ENCODE results near the gene LRP11.

Gene LRP11

GRCh38 chr6:149881860-149882259, 17.7 kb upstream of the LRP11 start:
- no peaks in the 10 kb centered on the region for H3K9me2 ChIP-seq (ENCODE audit: low read depth, low read length)

GRCh38 chr6:149881066-149881766, 17.1 kb upstream of the LRP11 start:
- H2AFZ ChIP-seq (ENCODE audit: low read length): no peak overlapping the region
- no peak overlapping the region for H3K9ac ChIP-seq (ENCODE audit: low read length)
- no peak overlapping the region for H3K4me3 ChIP-seq (ENCODE audit: low read depth, low read length, poor library complexity, severe bottlenecking)
- H4K20me1 ChIP-seq (ENCODE audit: insufficient read depth, low read length): no peaks in the 10 kb centered on the region
- H3K36me3 ChIP-seq (ENCODE audit: insufficient read depth, low read length): no peaks in the 10 kb centered on the region
- H3K79me2 ChIP-seq (ENCODE audit: insufficient read depth, low read length): no peaks in the 10 kb centered on the region
- H3F3A ChIP-seq (ENCODE audit: insufficient read depth, low read length): no peaks in the 10 kb centered on the region
- H3K9me3 ChIP-seq (ENCODE audit: low read length): no peaks in the 10 kb centered on the region
- H3K27ac ChIP-seq (ENCODE audit: low read depth, low read length, poor library complexity, severe bottlenecking): no peak overlapping the region
- H3K4me1 ChIP-seq (ENCODE audit: insufficient read depth, low read length, severe bottlenecking): no peaks in the 10 kb centered on the region
- no peak for TF ChIP-seq EZH2 (IDR thresholded peaks at IDR 0.05; ENCODE audit: borderline replicate concordance, low read length)
- no peak for TF ChIP-seq CTCF (IDR thresholded peaks at IDR 0.05; ENCODE audit: low read length)
- no peaks in the 10 kb centered on the region for H3K9me2 ChIP-seq (ENCODE audit: low read depth, low read length)
- peaks cover 4% of the 10 kb centered on the region; the same call in 1 of the 2 replicates for H3K27me3 ChIP-seq (ENCODE audit: insufficient read depth, low read length)
- no peak overlapping the region for H3K4me2 ChIP-seq (ENCODE audit: low read length)

More at GRCh38 chr6:149881860-149882259, 17.7 kb upstream of the LRP11 start:
- H4K20me1 ChIP-seq (ENCODE audit: insufficient read depth, low read length): no peaks in the 10 kb centered on the region
- no peaks in the 10 kb centered on the region for H3K4me1 ChIP-seq (ENCODE audit: insufficient read depth, low read length, severe bottlenecking)
- no peaks in the 10 kb centered on the region for H3F3A ChIP-seq (ENCODE audit: insufficient read depth, low read length)
- H3K79me2 ChIP-seq (ENCODE audit: insufficient read depth, low read length): no peaks in the 10 kb centered on the region
- TF ChIP-seq CTCF (IDR thresholded peaks at IDR 0.05; ENCODE audit: low read length) (no peak), EZH2 (IDR thresholded peaks at IDR 0.05; ENCODE audit: borderline replicate concordance, low read length) (no peak)
- H3K36me3 ChIP-seq (ENCODE audit: insufficient read depth, low read length): no peaks in the 10 kb centered on the region
- H3K9ac ChIP-seq (ENCODE audit: low read length): no peak overlapping the region
- H3K27ac ChIP-seq (ENCODE audit: low read depth, low read length, poor library complexity, severe bottlenecking): no peak overlapping the region
- H3K9me3 ChIP-seq (ENCODE audit: low read length): no peaks in the 10 kb centered on the region
- no peak overlapping the region for H3K4me3 ChIP-seq (ENCODE audit: low read depth, low read length, poor library complexity, severe bottlenecking)
- H2AFZ ChIP-seq (ENCODE audit: low read length): no peak overlapping the region
- no peak overlapping the region for H3K4me2 ChIP-seq (ENCODE audit: low read length)
- peaks cover 4% of the 10 kb centered on the region; the same call in 1 of the 2 replicates for H3K27me3 ChIP-seq (ENCODE audit: insufficient read depth, low read length)

GRCh38 chr6:149877659-149878058, 13.5 kb upstream of the LRP11 start:
- no peaks in the 10 kb centered on the region for H4K20me1 ChIP-seq (ENCODE audit: insufficient read depth, low read length)
- H3K4me1 ChIP-seq (ENCODE audit: insufficient read depth, low read length, severe bottlenecking): no peaks in the 10 kb centered on the region
- H3K27me3 ChIP-seq (ENCODE audit: insufficient read depth, low read length): no peaks in the 10 kb centered on the region; the same call in 1 of the 2 replicates
- no peak overlapping the region for H3K4me2 ChIP-seq (ENCODE audit: low read length)
- no peak overlapping the region for H3K27ac ChIP-seq (ENCODE audit: low read depth, low read length, poor library complexity, severe bottlenecking)
- H3K36me3 ChIP-seq (ENCODE audit: insufficient read depth, low read length): no peaks in the 10 kb centered on the region
- H3K9me3 ChIP-seq (ENCODE audit: low read length): no peaks in the 10 kb centered on the region
- H3F3A ChIP-seq (ENCODE audit: insufficient read depth, low read length): no peaks in the 10 kb centered on the region
- no peak overlapping the region for H3K4me3 ChIP-seq (ENCODE audit: low read depth, low read length, poor library complexity, severe bottlenecking)
- H3K79me2 ChIP-seq (ENCODE audit: insufficient read depth, low read length): no peaks in the 10 kb centered on the region
- no peak overlapping the region for H3K9ac ChIP-seq (ENCODE audit: low read length)
- no peak overlapping the region for H2AFZ ChIP-seq (ENCODE audit: low read length)
- H3K9me2 ChIP-seq (ENCODE audit: low read depth, low read length): no peaks in the 10 kb centered on the region
- TF ChIP-seq EZH2 (IDR thresholded peaks at IDR 0.05; ENCODE audit: borderline replicate concordance, low read length) (no peak), CTCF (IDR thresholded peaks at IDR 0.05; ENCODE audit: low read length) (no peak)

All from OCI-LY1 (cell line).